UCSD-AML1 (cell line): ENCODE measurements around the gene DDX1.

ENCODE experiments used
- DNase-seq: peaks from one replicate; lab custom pipeline; 2025; ENCODE audit not compliant: unreplicated experiment; lab: John Stamatoyannopoulos, UW

Gene DDX1

DNA sequence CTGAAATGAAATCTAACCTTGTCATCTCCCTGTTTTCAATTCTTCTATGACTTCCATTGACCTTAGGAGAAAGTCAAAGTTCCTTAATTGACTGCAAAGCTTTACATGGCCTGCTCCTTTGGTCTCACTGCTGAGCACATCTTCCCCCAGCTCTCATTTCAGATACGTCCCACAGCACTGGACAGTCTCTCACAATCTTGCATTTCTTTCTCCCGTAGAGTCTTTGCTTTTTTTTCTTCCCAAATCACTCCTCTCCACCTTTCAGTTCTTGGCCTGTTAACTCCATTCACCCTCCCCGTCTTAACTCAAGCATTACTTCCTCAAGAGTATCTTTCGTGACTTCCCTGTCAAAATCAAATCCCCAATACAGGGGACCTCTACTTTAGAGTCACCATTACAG, 67.2 kb downstream of the DDX1 start:
- no peak for DNase-seq

DNA sequence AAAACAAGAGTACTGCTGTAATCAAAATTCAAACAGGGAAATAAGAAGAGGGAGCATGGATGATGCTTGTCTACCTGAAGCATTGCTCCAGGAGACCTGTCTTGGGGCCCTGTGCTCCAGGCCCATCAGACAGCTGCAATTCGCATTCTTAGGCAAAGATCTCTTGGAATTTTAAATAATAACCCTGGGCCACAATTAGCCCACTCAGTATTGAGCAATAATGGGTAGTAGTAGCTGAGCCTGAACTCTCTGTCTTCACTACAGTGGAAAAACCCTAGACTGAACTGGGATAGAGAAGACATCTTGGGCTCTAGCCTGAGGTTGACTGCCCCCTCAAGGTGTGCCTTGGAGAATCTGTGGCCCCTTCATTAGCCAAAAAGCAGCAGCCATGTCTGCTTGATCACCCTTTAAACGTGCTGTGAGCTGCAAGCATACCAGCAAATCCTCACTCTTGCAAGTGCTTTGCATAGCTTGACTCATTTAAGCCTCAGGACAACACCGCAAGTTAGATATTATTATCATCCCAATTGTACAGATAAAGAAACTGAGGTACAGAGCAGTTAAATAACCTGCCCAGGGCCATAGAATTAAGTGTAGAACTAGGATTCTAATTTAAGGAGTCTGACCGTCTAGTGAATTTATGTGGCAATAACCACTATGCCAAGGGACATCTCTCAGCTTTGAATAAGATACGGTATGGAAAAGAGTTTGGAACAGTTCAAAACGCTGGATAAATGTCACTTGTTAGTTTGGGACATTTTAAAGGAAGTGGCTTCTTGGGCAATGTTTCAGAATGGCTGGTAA, 69.0 kb downstream of the DDX1 start:
- no peak for DNase-seq

DNA sequence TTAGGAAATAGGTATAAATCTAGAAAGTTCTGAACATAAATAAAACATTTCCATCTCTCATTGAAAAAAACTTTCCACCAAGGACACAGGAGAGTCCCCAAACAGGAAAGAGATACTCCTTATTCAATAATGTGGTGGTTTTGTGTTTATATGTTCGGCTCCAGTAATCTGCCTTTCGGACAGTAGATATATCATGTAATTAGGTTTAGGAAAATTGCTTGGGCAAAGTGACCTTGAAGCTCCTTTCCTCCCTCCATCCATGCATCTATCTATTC, 69.6 kb downstream of the DDX1 start:
- no peak for DNase-seq

DNA sequence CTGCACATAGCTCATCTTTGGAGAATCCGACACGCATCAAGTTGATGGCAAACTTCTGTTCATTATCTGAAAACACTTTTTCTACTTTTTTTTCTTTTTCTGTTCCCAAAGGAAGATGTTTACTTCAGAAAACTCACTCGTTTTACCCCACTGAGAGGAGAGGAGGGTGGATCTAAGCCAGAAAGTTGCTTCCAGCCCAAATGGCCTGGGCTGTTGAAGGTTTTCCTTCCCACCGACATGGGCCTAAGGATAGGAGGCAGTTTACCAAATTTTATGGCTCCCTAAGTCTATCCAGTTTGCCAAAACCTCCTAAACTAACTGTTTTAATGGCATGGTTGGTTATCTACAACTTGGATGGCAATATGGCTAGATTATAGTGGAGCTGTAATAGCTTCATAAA, 70.4 kb downstream of the DDX1 start:
- DNase-seq: no peak

DNA sequence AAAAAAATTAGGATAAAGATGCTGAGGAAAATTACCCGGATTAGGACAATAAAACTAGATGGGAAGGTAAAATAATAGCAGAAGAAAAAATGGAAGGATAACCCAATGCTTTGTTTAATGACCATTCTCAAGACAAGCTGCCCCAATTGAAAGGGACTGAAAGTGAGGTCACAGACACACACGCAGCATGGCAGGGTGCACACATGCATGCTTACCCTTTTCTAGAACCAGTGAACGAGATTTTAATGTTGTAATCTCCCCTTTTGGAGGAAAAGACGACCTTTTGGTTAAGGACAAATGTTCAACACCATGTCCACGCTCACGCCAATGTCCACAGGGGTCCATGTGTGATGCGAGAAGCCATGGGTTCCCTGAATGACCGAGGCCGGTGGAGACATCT, 70.9 kb downstream of the DDX1 start:
- DNase-seq: no peak

DNA sequence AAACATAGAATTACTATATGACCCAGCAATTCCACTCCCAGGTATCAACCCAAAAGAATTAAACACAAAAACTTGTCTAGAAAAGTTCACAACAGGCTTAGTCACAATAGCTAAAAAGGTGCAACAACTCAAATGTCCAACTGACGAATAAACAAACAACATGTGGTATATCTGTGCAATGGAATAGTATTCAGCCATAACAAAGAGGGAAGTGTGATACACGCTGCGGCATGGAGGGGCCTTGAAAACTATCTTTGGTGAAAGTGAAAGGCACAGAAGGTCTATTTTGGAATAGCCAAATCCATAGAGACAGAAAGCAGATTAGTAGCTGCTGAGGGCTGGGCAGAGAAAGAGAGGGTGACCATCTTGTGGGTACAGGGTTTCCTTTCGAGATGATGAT, 72.1 kb downstream of the DDX1 start:
- no peak for DNase-seq

DNA sequence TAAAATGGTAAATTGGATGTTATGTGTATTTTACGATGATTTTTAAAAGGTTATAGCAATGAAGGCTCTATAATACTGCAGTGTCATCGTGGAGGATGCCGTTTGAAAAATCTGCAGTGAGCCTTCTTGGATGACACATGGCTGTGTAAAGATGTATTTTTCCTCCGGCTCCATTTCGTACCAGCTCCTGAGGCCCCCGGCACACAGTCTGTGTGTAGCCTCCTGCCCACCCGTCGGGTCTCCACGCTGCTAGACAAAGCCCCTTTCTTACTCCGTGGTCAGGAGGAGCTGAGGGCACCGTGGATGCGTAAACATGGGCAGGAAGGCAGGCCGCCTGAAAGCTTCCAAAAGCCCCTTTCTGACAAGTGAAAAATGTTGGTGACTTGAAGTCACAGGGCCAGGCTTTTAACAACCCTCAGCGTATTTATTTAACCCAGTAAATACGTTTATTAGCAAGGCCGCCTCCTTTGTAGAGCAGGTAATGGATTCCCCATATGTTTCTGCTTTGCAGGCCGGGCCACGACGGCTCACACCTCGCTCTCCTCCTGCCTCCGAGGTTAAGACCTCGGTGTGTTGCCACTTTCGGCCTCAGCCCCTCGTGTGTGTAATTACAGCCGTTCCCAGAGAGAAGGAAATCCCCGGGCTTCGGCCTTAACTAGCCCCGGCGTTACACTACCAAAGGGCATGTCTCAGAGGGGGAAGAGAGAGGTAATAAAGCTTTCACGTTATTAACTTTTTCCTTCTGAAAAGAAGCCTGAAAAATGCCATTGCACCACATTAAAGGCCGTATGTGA, 72.8 kb downstream of the DDX1 start:
- DNase-seq: no peak

DNA sequence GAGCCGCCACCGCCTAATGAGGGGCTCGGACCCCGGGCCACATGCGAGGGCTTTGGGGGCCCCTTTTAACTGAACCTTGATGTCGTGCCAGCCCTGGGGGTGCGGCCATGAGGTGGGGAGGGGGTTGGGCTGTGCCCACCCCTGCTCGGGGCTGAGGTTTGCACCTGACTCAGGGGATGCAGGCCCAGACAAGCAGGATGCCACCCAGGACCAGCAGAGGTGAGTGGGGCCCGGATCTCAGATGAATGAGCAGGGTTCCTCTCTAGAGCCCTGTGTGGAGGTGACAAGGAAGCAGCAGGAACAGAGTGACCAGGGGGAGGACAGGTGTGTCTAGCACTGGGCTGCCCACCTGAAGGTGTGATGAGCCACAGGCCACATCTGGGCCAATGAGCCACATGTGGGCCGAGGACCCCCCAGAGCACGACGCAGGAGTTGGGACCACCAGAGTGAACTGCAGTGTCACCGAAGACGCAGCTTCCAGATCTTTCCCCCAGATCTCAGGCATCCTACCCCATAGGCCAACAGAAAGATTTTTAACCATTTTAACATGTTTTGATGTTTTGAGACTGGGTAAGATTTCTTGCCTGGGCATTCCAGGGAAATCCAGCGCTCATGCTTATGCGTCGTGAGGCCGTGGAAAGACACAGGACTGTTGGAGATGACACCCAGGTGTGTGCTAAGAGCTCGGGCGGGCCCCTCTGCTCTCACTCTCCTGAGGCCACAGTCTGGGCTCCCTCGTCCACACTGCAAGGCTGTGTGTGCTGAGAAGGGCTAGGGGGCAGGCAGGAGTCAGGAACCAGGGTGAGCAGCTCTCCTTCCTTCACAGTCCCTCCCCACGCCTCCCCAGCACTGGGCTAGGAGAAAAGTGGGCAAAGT, 73.6 kb downstream of the DDX1 start:
- DNase-seq: no peak

DNA sequence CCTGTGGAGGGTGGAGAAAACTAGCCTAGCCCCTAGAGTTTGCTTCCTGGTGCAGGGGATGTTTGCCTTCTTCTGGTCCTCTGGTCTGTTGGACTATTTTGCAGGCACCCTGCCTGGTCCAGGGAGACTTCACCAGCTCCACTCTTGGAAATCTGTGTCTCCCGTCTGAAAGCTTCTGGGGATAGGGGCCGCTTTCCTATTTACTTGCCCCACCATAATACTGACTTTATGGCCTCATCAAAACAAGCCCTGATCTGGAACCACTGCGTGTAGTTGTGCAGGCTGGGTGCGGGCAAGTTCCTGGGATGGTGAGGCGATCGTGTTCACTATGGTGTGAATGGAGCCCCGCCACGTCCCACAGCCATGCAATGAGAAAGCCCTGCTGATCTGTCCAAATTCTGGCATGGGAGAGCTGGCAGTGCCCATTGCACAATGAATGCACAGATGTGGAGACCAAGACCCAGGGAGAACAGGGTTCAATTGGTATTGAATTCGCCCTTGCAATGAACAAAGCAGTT, 74.3 kb downstream of the DDX1 start:
- no peak for DNase-seq

DNA sequence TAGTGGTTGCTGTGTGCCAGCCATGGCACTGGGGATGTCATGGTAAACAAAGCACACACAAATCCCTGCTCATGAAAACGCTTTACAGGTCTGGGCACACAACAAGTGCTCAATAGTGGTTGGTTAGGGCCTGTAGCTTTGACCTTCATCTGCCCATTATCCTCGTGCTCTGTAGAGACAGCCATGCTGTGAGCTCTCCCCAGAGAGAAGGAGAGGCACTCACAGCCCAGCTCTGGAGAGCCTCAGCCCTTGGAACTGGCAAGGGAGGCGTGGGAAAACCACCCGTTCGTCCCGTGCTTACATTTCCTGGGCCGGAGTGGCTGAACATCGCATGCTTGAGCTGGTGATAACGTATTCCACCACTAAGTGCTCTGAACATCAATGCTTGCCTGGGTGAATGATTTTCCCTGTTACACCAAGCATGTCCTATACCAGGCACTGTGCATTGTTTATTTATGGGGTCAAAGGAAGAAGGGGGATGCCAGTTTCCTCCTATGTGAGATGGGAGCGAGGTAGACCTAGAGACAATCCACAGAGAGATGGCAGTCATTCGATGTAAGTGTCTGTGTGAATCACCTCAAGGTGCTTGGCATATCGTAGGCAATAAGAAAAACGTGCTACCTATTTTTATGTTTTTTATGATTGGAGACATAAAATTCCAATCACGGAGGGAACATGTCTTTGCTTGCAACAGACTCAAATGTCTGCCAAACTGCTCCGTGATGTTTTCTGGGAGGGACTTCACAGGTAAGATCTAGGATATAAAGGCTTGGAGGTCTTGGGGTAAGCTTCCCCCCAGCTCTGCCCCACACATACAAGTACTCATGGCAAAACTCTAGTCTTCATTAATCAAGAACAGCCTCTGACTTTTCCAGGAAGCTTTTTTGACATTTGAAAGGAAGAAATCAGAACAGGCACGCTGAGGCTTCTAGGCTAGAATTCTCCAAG, 75.5 kb downstream of the DDX1 start:
- DNase-seq: no peak

DNA sequence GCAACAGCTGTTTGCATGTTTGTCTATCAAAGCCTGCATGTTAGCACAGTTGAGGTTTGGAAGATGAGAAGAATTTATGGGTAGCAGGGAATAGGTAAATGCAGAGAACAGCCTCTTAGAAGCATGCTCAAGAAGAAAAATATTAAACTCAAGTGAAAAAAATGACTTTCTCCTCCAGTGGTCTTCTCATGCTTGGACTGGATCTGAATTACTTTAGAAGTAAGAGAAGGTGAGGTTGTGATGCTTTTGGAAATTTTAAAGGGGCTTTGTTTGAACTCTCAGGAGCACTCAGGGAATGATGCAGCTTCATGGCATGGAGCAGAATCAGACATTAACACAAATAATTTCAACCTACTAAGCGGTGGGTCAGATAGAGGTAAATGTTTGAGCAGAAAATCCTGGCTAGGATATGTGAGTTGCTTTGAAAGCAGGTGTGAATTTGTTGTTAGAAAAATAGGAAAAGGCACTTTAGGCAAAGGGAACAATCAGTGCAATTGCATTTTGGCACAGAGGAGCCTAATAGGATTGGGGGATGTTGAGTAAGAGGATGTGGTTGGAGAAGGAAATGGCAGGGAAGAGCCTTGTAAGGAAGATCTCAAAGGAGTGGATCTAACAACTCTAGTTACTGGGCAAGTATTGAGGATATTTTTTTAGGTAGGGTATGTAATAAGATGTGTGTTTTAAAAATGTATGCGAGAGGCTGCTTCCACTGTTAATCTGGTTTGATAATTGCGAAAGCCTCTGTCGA, 76.3 kb downstream of the DDX1 start:
- no peak for DNase-seq

DNA sequence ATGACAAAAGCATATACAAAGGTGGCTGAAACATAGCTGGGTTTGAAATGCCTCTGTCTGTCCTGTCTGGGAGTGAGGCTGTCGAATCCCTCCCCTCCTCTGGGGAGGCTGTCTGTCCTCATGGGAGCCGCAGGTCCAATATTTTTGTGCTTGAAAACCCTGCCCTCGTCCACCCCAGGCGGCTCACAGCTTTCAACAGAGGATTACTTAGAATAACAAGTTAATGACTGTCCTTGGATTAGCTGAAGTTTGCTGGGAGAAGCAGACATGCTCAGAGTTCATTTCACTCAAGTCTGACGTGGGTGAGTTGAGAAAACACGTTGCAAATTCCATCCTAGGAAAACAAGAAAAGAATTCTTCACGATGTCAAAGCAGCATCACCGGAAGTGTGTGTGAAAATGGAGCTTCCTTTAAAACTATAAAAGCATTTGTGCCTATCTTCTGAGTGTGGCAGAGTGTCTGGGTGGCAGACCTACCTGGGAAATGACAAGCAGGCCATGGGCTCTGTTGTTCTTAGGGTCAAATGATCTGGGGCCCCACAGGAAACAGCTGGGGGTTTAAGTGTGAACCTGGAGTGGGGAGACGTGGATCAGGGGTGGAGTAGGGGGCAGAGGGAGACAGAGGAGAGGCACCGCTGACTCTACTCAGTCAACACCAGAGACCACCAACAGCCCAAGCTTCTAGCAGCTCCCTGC, 77.1 kb downstream of the DDX1 start:
- no peak for DNase-seq

DNA sequence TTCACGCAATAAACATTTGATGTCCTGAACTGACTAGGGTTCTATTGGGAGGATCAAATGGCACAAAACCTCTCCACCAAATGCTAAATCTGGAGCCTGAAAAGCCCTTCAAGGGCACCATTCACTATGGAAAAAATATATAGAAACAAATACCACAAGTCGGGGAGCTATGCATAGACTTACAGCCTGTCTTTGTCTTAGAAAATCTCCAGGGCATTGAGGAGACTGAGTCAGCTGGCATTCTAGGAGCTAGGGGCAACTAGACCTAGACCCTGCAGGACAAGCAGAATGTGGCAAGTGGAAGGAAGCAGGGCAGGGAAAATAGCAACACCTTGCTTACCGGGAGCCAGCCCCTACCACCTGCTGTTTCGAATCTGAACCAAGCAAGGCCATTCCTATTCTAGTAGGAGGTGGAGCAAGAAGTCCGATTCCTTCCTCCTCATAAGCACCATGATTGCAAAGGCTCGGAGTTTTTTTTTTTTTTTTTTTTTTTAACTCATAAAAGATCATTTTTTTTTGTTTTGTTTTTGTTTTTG, 77.8 kb downstream of the DDX1 start:
- no peak for DNase-seq

DNA sequence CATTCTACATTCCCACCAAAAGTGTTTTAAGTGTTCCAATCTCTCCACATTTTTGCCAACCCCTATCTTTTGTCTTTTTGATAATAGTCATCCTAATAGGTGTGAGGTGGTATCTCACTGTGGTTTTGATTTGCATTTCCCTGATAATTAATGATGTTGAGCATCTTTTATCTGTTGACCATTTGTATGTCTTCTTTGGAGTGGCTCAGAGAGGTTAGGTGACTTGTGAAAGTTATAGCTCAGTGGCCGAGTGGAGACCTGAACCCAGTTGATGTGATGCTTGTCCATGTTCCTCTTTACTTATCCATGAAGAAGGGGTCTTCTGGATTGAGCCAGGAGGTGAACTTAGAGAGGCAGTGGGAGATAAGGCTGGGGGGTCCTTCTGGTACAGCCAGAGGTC, 78.8 kb downstream of the DDX1 start:
- no peak for DNase-seq

DNA sequence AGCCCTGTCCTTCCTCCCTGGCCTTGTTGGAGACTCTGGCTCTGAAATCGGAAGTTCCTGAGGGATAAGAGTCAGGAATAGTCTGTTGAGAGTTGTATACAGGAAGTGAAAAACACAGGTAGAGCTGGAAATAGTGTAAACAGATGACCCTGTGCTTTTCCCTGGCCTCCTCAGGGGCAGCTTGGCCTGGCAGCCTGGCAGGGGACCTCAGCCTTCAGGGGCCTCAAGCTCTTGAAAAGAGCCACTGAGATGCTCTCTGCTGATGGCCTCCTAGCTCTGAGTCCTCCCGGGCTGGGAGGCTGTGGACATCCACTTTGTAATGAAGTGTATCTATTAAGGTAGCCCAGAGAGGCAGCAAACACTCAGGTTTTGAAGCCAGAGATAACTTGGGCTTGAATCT, 79.3 kb downstream of the DDX1 start:
- no peak for DNase-seq

DNA sequence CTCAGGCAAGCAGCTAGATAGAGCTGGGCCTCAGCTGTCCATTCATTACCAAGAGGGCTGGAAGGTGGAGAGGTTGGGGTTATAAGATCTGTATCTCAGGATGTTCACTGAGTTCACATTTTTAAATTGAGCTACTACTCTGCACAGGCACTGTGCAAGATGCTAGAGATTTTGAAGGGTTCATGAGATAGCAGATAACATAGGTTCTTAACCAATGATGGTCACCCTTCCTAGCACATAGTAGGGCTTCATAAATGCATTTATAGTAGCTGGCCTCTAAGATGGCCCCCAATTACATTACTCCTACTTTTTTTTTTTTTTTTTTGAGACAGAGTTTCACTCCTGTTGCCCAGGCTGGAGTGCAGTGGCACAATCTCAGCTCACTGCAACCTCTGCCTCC, 79.7 kb downstream of the DDX1 start:
- no peak for DNase-seq

DNA sequence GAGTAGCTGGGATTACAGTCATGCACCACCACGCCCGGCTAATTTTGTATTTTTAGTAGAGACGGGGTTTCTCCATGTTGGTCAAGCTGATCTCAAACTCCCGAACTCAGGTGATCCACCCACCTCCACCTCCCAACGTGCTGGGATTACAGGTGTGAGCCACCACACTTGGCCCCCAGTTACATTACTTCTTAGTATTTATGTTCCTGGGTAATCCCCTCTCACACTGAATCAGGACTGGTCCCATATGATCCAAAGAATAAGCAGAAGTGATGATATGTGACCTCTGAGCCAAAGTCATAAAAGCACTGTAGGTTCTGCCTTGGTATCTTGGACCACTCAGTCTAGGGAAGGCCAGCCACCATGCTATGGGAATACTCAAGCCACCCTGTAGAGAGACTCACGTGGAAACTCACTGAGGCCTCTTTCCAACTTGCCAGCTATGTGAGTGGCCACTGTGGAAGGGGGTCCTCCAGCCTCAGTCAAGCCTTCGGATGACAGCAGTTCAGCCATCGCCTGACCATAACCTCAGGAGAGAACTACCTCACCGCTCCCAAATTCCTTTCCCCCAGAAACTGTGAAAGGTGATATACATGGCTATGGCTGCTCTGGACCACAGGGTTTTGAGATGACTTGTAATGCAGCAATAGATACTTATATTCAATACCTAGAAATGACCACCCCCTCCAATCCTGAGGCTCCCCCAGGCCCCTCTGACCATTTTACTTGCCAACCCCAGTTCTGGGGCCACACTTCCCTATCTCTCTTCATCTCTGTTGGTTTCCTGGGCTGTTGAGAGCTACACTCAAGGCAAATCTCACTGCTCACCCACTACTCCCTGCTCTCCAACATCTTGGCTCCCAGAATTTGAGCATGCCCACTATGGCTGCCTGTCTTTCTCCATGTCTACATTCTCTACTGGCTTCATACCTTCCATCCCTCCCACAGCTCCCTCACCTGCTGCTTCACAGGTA, 80.5 kb downstream of the DDX1 start:
- DNase-seq: no peak
